Cardiac fibroblast (primary cell): ENCODE measurements around the gene SEMA4G.

Experiments used
- DNase-seq, 2 donors: peaks; one replicate each; pipeline versions ENCODE4 v3.0.0 to v3.0.0-alpha.2; 2010; ENCODE audit warnings: low read depth in 2 of 2
- H3K4me3 ChIP-seq, 2 donors: replicated peaks in 1 of 2; 1 replicate in 1 of 2; 2 replicates in 1 of 2; pipeline ENCODE4 v1.5.1; 2011; ENCODE audit warnings: low read depth in 2 of 2, low read length in 2 of 2, mild to moderate bottlenecking in 2 of 2, moderate library complexity in 1 of 2
- CTCF ChIP-seq: IDR thresholded peaks from one replicate; pipeline ENCODE4 v1.5.1; 2011; ENCODE audit warnings: low read depth, mild to moderate bottlenecking, low read length, inconsistent platforms

Gene SEMA4G

GRCh38 chr10:101000127-101000914 lies 31.0 kb downstream of the SEMA4G start:
- no peak for TF ChIP-seq CTCF
- peak in 1 of 2 donors; percentile 26 for DNase-seq
- peak overlapping the region; percentile 79 to 82 for H3K4me3 ChIP-seq

- DNase-seq = peak; percentile 94 to 95
- peak overlapping the region; percentile 79 to 82 for H3K4me3 ChIP-seq
- TF ChIP-seq CTCF = no peak
These were observed 31.8 kb downstream of the SEMA4G start for GRCh38 chr10:101000915-101001658.

- no peak for DNase-seq
- H3K4me3 ChIP-seq = peak overlapping the region; percentile 79 to 82
- no peak for TF ChIP-seq CTCF
These were observed 32.3 kb downstream of the SEMA4G start for GRCh38 chr10:101001659-101002035.

- H3K4me3 ChIP-seq = no peak overlapping the region
- DNase-seq = no peak
- no peak for TF ChIP-seq CTCF
These were observed 33.2 kb downstream of the SEMA4G start for GRCh38 chr10:101002456-101002855.

- no peak for DNase-seq
- no peak overlapping the region for H3K4me3 ChIP-seq
- TF ChIP-seq CTCF = no peak
These were observed 34.4 kb downstream of the SEMA4G start for GRCh38 chr10:101003639-101004206.

- no peak overlapping the region for H3K4me3 ChIP-seq
- TF ChIP-seq CTCF = no peak
- DNase-seq = no peak
These were observed 36.1 kb downstream of the SEMA4G start for GRCh38 chr10:101005361-101005760.
